ENCODE measurements around the gene ME1. TPM values are rescaled to one million over a fixed set of nuclear protein-coding genes. Genes with fewer than 3 reads are reported as not detected.
A peak's percentile ranks its signal among the peaks of the same experiment; 100 is the strongest.

The ME1 gene
- total RNA-seq, 5 donors from 2014 or later (not counting 1 experiment from before 2014, with no cell fraction given) = 0.10 to 1.0 (median 0.88) TPM

- Mint-ChIP-seq H3K27me3 (peaks cover 5 to 9% of the 10 kb centered on the region in 2 donors), H3K4me3 (no peak overlapping the region), H3K36me3 (no peaks in the 10 kb centered on the region), H3K27ac (no peak overlapping the region), H3K9me3 (no peaks in the 10 kb centered on the region), H3K4me1 (no peaks in the 10 kb centered on the region)
- no peaks in the 10 kb centered on the region for H3K36me3 ChIP-seq (ENCODE audit: control insufficient read depth in 2 of 2, extremely low read depth in 1 of 2, insufficient read depth in 1 of 2, low read length in 1 of 2)
- no peaks in the 10 kb centered on the region for H3K4me1 ChIP-seq (ENCODE audit: control insufficient read depth in 1 of 2, extremely low read depth in 1 of 2, insufficient read depth in 2 of 2, low read length in 2 of 2)
- ChIA-PET CTCF (no interaction called here), POLR2A (no interaction called here)
- 91% methylated on average over 3 of the region's 3 CpGs for WGBS (ENCODE audit: insufficient coverage)
- no peaks in the 10 kb centered on the region for H3K9me3 ChIP-seq
- no peak overlapping the region for H3K27ac ChIP-seq (ENCODE audit: low read length)
- no peaks in the 10 kb centered on the region for H3K27me3 ChIP-seq (replicated peaks in 1 of 2; ENCODE audit: control insufficient read depth in 2 of 2, extremely low read depth in 1 of 2, insufficient read depth in 2 of 2, low read length in 1 of 2)
- DNase-seq (no peak), ATAC-seq (replicated peaks in 1 of 4) (no peak)
- no peak overlapping the region for H3K4me3 ChIP-seq (ENCODE audit: control insufficient read depth in 1 of 2, extremely low read depth in 1 of 2, low read length in 1 of 2)
These were observed 39.7 kb upstream of the ME1 start for GRCh38 chr6:83470587-83470986.

- H3K4me1 Mint-ChIP-seq = no peaks in the 10 kb centered on the region
- no peaks in the 10 kb centered on the region for H3K4me1 ChIP-seq (ENCODE audit: control insufficient read depth in 1 of 2, extremely low read depth in 1 of 2, insufficient read depth in 2 of 2, low read length in 2 of 2)
- no peaks in the 10 kb centered on the region for H3K36me3 Mint-ChIP-seq
- ChIA-PET CTCF (no interaction called here), POLR2A (no interaction called here)
- H3K36me3 ChIP-seq (ENCODE audit: control insufficient read depth in 2 of 2, extremely low read depth in 1 of 2, insufficient read depth in 1 of 2, low read length in 1 of 2) = no peaks in the 10 kb centered on the region
- H3K27ac Mint-ChIP-seq = no peak overlapping the region
- H3K9me3 Mint-ChIP-seq = no peaks in the 10 kb centered on the region
- no peak overlapping the region for H3K4me3 ChIP-seq (ENCODE audit: control insufficient read depth in 1 of 2, extremely low read depth in 1 of 2, low read length in 1 of 2)
- ATAC-seq (replicated peaks in 1 of 4) (no peak), DNase-seq (no peak)
- no peak overlapping the region for H3K27ac ChIP-seq (ENCODE audit: low read length)
- H3K4me3 Mint-ChIP-seq = no peak overlapping the region
- no peaks in the 10 kb centered on the region for H3K9me3 ChIP-seq
- peaks cover 5 to 9% of the 10 kb centered on the region in 2 donors for H3K27me3 Mint-ChIP-seq
- H3K27me3 ChIP-seq (replicated peaks in 1 of 2; ENCODE audit: control insufficient read depth in 2 of 2, extremely low read depth in 1 of 2, insufficient read depth in 2 of 2, low read length in 1 of 2) = no peaks in the 10 kb centered on the region
- no CpG with 5 or more reads among the region's 4 CpGs for WGBS (ENCODE audit: insufficient coverage)
These were observed 39.1 kb upstream of the ME1 start for GRCh38 chr6:83470001-83470400.

GRCh38 chr6:83467620-83468036 lies 36.8 kb upstream of the ME1 start:
- Histone ChIP-seq H3K4me1 (ENCODE audit: control insufficient read depth in 1 of 2, extremely low read depth in 1 of 2, insufficient read depth in 2 of 2, low read length in 2 of 2) (no peaks in the 10 kb centered on the region), H3K27me3 (replicated peaks in 1 of 2; ENCODE audit: control insufficient read depth in 2 of 2, extremely low read depth in 1 of 2, insufficient read depth in 2 of 2, low read length in 1 of 2) (no peaks in the 10 kb centered on the region), H3K4me3 (ENCODE audit: control insufficient read depth in 1 of 2, extremely low read depth in 1 of 2, low read length in 1 of 2) (no peak overlapping the region), H3K9me3 (no peaks in the 10 kb centered on the region), H3K27ac (ENCODE audit: low read length) (no peak overlapping the region), H3K36me3 (ENCODE audit: control insufficient read depth in 2 of 2, extremely low read depth in 1 of 2, insufficient read depth in 1 of 2, low read length in 1 of 2) (no peaks in the 10 kb centered on the region)
- peaks cover 4 to 13% of the 10 kb centered on the region in 2 donors for H3K27me3 Mint-ChIP-seq
- no peak overlapping the region for H3K27ac Mint-ChIP-seq
- POLR2A ChIA-PET = no interaction called here
- no peak overlapping the region for H3K4me3 Mint-ChIP-seq
- no peaks in the 10 kb centered on the region for H3K4me1 Mint-ChIP-seq
- no peaks in the 10 kb centered on the region for H3K9me3 Mint-ChIP-seq
- H3K36me3 Mint-ChIP-seq = no peaks in the 10 kb centered on the region
- CTCF ChIA-PET = no interaction called here
- no peak for ATAC-seq (replicated peaks in 1 of 4)
- peak in 2 of 35 experiments; percentile 4 to 19 for DNase-seq
- 58% methylated on average over 2 of the region's 3 CpGs for WGBS (ENCODE audit: insufficient coverage)

- ATAC-seq (replicated peaks in 1 of 4) (no peak), DNase-seq (no peak)
- Histone ChIP-seq H3K4me1 (ENCODE audit: control insufficient read depth in 1 of 2, extremely low read depth in 1 of 2, insufficient read depth in 2 of 2, low read length in 2 of 2) (no peaks in the 10 kb centered on the region), H3K4me3 (ENCODE audit: control insufficient read depth in 1 of 2, extremely low read depth in 1 of 2, low read length in 1 of 2) (no peak overlapping the region), H3K27me3 (replicated peaks in 1 of 2; ENCODE audit: control insufficient read depth in 2 of 2, extremely low read depth in 1 of 2, insufficient read depth in 2 of 2, low read length in 1 of 2) (no peaks in the 10 kb centered on the region), H3K9me3 (no peaks in the 10 kb centered on the region), H3K36me3 (ENCODE audit: control insufficient read depth in 2 of 2, extremely low read depth in 1 of 2, insufficient read depth in 1 of 2, low read length in 1 of 2) (no peaks in the 10 kb centered on the region), H3K27ac (ENCODE audit: low read length) (no peak overlapping the region)
- Mint-ChIP-seq H3K4me3 (no peak overlapping the region), H3K27me3 (peaks cover 2 to 4% of the 10 kb centered on the region in 2 donors), H3K36me3 (no peaks in the 10 kb centered on the region), H3K9me3 (no peaks in the 10 kb centered on the region), H3K4me1 (no peaks in the 10 kb centered on the region), H3K27ac (no peak overlapping the region)
- POLR2A ChIA-PET = no interaction called here
- CTCF ChIA-PET = no interaction called here
- no CpG with 5 or more reads among the region's 6 CpGs for WGBS (ENCODE audit: insufficient coverage)
These were observed 35.5 kb upstream of the ME1 start for GRCh38 chr6:83466328-83466727.

GRCh38 chr6:83464381-83465140 lies 33.7 kb upstream of the ME1 start:
- Histone ChIP-seq H3K4me1 (ENCODE audit: control insufficient read depth in 1 of 2, extremely low read depth in 1 of 2, insufficient read depth in 2 of 2, low read length in 2 of 2) (no peaks in the 10 kb centered on the region), H3K27me3 (replicated peaks in 1 of 2; ENCODE audit: control insufficient read depth in 2 of 2, extremely low read depth in 1 of 2, insufficient read depth in 2 of 2, low read length in 1 of 2) (no peaks in the 10 kb centered on the region), H3K36me3 (ENCODE audit: control insufficient read depth in 2 of 2, extremely low read depth in 1 of 2, insufficient read depth in 1 of 2, low read length in 1 of 2) (no peaks in the 10 kb centered on the region), H3K27ac (ENCODE audit: low read length) (no peak overlapping the region), H3K9me3 (no peaks in the 10 kb centered on the region), H3K4me3 (ENCODE audit: control insufficient read depth in 1 of 2, extremely low read depth in 1 of 2, low read length in 1 of 2) (no peak overlapping the region)
- ChIA-PET POLR2A (no interaction called here), CTCF (no interaction called here)
- ATAC-seq (replicated peaks in 1 of 4) = no peak
- Mint-ChIP-seq H3K27me3 (peaks cover 0 to 4% of the 10 kb centered on the region in 2 donors), H3K4me3 (no peak overlapping the region), H3K36me3 (no peaks in the 10 kb centered on the region), H3K27ac (no peak overlapping the region), H3K9me3 (no peaks in the 10 kb centered on the region), H3K4me1 (no peaks in the 10 kb centered on the region)
- 100% methylated on average over 1 of the region's 5 CpGs for WGBS (ENCODE audit: insufficient coverage)
- DNase-seq = no peak

- H3K9me3 Mint-ChIP-seq = no peaks in the 10 kb centered on the region
- peaks cover 0 to 4% of the 10 kb centered on the region in 2 donors for H3K27me3 Mint-ChIP-seq
- no peak overlapping the region for H3K27ac Mint-ChIP-seq
- ChIA-PET CTCF (no interaction called here), POLR2A (no interaction called here)
- no peaks in the 10 kb centered on the region for H3K36me3 Mint-ChIP-seq
- H3K9me3 ChIP-seq = no peaks in the 10 kb centered on the region
- no peak overlapping the region for H3K4me3 Mint-ChIP-seq
- H3K36me3 ChIP-seq (ENCODE audit: control insufficient read depth in 2 of 2, extremely low read depth in 1 of 2, insufficient read depth in 1 of 2, low read length in 1 of 2) = no peaks in the 10 kb centered on the region
- WGBS (ENCODE audit: insufficient coverage) = 63% methylated on average over 1 of the region's 2 CpGs
- H3K27me3 ChIP-seq (replicated peaks in 1 of 2; ENCODE audit: control insufficient read depth in 2 of 2, extremely low read depth in 1 of 2, insufficient read depth in 2 of 2, low read length in 1 of 2) = no peaks in the 10 kb centered on the region
- H3K4me1 ChIP-seq (ENCODE audit: control insufficient read depth in 1 of 2, extremely low read depth in 1 of 2, insufficient read depth in 2 of 2, low read length in 2 of 2) = no peaks in the 10 kb centered on the region
- H3K27ac ChIP-seq (ENCODE audit: low read length) = no peak overlapping the region
- DNase-seq (no peak), ATAC-seq (replicated peaks in 1 of 4) (no peak)
- no peaks in the 10 kb centered on the region for H3K4me1 Mint-ChIP-seq
- no peak overlapping the region for H3K4me3 ChIP-seq (ENCODE audit: control insufficient read depth in 1 of 2, extremely low read depth in 1 of 2, low read length in 1 of 2)
These were observed 33.0 kb upstream of the ME1 start for GRCh38 chr6:83463886-83464285.

GRCh38 chr6:83462524-83462923 lies 31.7 kb upstream of the ME1 start:
- Mint-ChIP-seq H3K9me3 (no peaks in the 10 kb centered on the region), H3K36me3 (no peaks in the 10 kb centered on the region), H3K4me3 (no peak overlapping the region), H3K27me3 (peaks cover 0 to 4% of the 10 kb centered on the region in 2 donors), H3K4me1 (no peaks in the 10 kb centered on the region), H3K27ac (no peak overlapping the region)
- Histone ChIP-seq H3K36me3 (ENCODE audit: control insufficient read depth in 2 of 2, extremely low read depth in 1 of 2, insufficient read depth in 1 of 2, low read length in 1 of 2) (no peaks in the 10 kb centered on the region), H3K4me3 (ENCODE audit: control insufficient read depth in 1 of 2, extremely low read depth in 1 of 2, low read length in 1 of 2) (no peak overlapping the region), H3K27me3 (replicated peaks in 1 of 2; ENCODE audit: control insufficient read depth in 2 of 2, extremely low read depth in 1 of 2, insufficient read depth in 2 of 2, low read length in 1 of 2) (no peaks in the 10 kb centered on the region), H3K9me3 (no peaks in the 10 kb centered on the region), H3K27ac (ENCODE audit: low read length) (no peak overlapping the region), H3K4me1 (ENCODE audit: control insufficient read depth in 1 of 2, extremely low read depth in 1 of 2, insufficient read depth in 2 of 2, low read length in 2 of 2) (no peaks in the 10 kb centered on the region)
- DNase-seq (no peak), ATAC-seq (replicated peaks in 1 of 4) (no peak)
- WGBS (ENCODE audit: insufficient coverage) = 25% methylated on average over 1 of the region's 1 CpG
- CTCF ChIA-PET = no interaction called here
- POLR2A ChIA-PET = no interaction called here

Measured in T-cell (primary cell).